GM19467 (cell line): Measurements from ENCODE around the gene AKAP14.
"Not testable (repeated sequence)": the region's sequence is repeated elsewhere in the genome, so short reads cannot be mapped to it uniquely, and the experiment has no call there.

ENCODE experiments used
- ATAC-seq: cut with Tn5 transposase; IDR thresholded peaks from one replicate; pipeline ENCODE4 v1.9.1; 2021; ENCODE audit warnings: mild to moderate bottlenecking, moderate library complexity; ENCODE audit not compliant: unreplicated experiment

The AKAP14 gene

DNA sequence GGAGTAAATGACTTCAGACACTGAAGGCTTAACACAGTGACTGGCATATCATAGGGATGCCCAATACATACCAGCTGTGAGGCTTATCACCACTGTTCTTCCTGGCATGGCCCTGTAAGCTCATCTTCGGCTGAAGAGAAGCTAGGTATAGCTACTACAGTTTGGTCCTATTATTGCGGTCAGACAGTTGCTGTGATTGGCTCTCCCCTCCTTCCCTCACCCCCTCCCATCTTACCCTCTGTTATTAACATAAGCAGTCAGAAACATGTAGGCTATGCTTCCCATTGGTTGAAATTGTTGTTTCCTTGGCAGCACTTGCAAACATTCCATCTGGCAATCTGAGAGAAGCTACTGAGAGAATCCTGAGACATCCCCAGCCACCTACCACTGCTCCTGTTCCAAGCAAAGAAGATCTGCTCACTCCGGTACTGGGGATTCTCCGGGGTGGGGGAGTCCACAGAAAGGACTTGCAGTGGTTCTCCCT lies at the start of gene AKAP14:
Gene AKAP14, plus strand, starts transcription at position 51 of the 484 bp plus-strand sequence. CDS start 7,331 bp downstream, outside the sequence.
- no peak for ATAC-seq

DNA sequence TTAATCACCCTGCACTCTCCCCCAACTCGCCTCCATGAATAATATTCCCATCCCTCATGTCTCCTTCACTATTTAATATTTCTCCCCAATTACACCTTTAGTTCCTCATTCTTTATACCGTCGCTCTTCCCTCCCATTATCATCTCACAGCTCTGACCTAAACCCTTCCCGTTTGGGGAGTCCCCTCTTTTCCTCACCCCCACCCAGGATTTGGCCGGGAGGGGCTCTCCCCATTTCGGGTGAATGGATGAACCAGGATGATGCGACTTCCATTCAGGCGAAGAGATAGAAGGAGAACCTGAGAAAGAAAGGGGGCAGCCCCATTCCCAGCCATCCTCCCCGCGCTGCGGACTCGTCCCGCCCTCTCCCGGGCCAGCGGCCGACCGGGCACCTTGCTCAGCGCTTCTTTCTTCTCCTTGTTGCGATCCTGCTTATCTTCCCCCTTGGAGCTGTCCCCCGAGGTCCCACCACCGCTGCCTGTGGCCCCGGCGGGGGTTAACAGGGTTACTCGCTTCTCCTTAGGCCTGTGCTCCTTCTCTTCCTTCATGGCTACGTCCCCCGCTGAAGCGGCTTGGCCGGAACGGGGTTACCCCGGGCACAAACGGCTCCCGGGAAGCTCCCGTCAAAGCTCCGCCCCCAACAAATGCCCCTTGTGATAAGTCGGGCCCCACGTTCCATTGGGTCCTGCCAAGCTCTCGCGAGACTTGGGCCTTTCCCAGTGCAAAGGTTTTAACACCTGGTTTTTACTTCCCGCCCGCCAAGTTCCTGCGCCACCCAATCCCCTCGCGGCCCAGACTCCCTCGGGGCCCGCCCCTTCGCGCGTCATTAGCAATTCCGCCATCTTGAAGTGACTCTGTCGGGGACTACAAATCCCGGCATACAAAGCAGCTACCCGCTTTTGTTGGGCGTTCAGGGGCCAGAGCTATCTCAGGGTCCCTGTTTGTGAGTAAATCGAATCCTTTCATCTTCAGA lies 43.0 kb upstream of the AKAP14 start, which contains the start of gene UPF3B:
Gene UPF3B, minus strand, starts transcription at position 582 of the 972 bp plus-strand sequence. Its CDS starts 35 bp downstream, at position 547.
- peak; percentile 90 for ATAC-seq

DNA sequence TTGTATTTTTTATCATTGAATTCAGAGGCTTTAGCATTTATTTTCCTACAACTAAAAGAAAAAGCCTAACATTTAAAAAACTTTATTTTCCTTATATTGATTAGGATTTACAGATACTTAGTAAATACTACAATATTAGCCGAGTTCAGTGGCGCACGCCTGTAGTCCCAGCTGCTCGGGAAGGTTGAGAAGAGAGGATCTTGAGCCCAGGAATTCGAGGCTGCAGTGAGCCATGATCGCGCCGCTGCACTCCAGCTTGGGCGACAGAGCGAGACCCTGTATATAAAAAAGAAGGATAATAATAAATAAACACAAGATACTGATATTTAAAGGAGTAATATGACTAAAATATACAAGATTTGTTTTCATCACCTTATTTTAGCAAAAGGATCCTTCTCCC lies 42.2 kb upstream of the AKAP14 start:
- no peak for ATAC-seq

DNA sequence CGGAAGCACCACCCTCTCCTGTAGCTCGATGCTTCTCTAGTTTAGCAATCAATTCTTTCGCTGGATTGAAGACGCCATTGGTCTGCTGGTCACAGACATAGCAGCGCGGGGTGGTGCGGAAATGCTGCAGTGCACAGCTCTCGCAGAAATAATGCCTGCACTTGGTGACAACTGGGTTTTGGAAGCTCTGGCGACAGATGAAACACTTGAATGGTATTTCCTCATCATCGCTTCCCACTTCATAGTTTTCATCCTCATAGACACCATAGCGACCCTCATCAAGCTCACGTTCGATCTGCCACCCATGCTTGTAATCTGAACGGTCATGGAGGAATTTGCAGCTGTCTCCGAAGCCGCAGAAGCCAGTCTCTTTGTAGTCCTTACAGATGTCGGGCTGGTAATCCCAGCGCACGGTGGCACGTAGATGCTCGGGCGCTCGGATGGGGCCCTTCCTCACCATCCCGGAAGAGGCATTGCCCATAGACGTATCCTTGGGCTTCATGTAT lies 25.0 kb upstream of the AKAP14 start:
- no peak for ATAC-seq

DNA sequence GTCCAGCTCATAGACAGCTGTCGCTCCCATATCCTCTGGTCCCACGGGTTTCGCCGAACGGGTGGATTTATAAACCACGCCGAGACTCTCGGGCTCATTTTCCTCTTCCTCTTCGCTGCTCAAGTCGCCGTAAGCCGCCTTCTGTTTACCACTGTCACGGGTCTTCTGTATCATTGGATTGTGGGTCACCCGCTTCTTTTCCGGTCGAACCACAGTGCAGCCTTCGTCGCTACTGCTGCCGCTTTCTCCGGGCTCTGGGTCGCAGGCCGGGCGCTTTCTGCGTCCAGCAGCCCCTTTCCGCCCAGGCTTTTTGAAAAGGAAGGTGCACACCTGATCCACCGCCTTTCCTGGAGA lies 24.5 kb upstream of the AKAP14 start:
- peak; percentile 41 for ATAC-seq

DNA sequence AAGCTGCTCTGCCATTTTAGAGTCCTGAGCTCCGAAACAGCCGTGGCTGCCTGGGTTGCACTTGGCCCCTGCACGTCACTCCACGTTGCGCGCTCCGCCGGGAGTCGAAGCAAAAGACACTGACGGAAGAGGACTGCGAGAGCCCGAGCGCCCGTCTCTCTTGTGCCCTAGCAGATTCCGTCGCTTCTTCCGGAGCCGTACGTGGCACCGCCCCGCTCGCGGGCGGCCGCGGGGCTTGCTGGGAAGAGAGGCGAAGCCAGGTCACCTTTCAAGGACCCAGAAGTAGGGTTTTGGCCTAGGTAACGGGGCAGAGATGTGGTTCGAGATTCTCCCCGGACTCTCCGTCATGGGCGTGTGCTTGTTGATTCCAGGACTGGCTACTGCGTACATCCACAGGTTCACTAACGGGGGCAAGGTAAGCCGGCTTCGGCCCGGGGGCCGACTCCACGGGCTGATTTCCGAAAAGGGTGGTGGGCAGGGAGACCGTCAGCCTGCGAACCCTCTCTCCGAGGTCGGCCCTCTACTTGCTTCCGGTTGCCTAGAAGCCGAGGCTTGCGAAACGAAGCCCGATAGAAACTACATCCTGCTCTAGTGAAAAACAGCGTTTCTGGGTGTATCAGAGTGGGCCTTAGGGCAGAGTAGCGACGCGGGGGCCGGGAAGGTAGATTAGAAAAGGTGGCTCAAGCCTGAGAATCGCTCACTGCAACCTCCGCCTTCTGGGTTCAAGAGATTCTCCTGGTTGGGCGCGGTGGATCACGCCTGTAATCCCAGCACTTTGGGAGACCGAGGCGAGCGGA lies 23.9 kb upstream of the AKAP14 start, which contains the start of the genes NDUFA1 and RNF113A:
Gene NDUFA1, plus strand, starts transcription at position 234 of the 797 bp plus-strand sequence. Its CDS starts 80 bp downstream, at position 314.
Gene RNF113A, minus strand, starts transcription at position 135 of the 797 bp plus-strand sequence. Its CDS starts 120 bp downstream, at position 15.
- peak; percentile 87 for ATAC-seq

DNA sequence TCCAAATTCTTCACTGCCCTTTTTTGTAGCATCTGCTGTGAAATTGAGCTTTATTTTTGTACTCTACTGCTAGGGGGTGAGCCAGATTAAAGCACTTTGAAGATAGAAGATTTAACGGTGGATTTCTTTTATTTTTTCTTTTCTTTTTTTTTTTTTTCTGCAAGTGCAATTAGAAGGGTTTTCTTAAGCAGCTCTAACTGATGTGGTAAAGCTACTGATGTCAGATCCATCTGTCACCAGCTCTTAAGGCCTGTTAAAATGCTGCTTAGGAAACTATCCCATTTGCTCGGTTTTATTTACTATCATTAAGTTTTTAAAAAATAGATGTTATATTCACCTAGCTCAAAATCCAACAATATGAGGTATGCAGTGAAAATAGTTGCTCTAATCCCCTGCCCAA lies 17.0 kb upstream of the AKAP14 start:
- ATAC-seq, result no peak

DNA sequence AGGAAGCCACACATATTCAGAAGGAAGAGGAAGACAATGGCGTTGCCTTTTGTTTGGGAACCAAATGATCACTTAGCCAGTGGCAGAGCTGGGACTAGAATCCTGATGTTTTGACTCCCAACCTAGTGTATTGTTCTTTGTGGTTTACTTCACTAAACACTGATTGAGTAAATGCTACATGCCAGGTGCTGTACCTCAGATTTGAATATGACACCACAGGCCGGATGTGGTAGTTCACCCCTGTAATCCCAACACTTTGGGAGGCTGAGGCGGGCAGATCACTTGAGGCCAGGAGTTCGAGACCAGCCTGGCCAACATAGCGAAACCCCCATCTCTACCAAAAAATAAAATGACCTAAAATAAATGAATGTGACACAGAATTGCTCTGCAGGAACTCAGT lies 15.6 kb upstream of the AKAP14 start:
- no peak for ATAC-seq

DNA sequence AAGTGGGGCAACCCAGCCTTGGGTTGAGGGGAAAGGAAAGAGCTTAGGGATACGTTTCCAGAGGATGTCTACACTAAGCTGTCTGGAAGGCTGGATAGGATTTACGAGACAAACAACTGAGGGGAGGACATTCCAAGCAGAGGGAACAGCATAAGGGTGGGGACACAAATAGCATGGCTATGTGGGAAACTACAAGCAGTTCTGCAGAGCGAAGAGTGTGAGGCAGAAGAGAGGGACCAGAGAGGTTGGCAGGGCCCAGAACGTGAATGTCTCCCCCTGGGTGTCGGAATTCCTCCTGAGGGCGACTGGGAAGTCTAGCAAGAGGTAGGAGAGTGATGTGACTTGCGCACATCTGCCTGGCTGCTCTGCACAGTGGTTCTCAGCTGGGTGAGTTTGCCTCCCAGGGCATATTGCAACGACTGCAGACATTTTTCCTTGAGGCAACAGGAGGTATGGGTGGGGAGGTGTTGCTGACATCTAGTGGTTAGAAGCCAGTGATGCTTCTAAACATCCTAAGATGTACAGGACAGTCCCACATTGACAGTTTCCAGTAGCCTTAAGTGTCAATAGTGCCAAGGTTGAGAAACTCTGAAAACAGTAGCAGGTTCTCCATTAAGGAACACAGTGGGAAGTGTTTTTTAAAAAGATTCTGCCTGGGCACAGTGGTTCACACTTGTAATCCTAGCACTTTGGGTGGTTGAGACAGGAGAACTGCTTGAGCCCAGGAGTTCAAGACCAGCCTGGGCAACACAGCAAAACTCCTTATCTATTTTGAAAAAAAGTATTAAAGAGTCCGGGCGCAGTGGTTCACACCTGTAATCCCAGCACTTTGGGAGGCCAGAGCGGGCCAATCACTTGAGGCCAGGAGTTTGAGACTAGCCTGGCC lies 14.9 kb upstream of the AKAP14 start:
- no peak for ATAC-seq

DNA sequence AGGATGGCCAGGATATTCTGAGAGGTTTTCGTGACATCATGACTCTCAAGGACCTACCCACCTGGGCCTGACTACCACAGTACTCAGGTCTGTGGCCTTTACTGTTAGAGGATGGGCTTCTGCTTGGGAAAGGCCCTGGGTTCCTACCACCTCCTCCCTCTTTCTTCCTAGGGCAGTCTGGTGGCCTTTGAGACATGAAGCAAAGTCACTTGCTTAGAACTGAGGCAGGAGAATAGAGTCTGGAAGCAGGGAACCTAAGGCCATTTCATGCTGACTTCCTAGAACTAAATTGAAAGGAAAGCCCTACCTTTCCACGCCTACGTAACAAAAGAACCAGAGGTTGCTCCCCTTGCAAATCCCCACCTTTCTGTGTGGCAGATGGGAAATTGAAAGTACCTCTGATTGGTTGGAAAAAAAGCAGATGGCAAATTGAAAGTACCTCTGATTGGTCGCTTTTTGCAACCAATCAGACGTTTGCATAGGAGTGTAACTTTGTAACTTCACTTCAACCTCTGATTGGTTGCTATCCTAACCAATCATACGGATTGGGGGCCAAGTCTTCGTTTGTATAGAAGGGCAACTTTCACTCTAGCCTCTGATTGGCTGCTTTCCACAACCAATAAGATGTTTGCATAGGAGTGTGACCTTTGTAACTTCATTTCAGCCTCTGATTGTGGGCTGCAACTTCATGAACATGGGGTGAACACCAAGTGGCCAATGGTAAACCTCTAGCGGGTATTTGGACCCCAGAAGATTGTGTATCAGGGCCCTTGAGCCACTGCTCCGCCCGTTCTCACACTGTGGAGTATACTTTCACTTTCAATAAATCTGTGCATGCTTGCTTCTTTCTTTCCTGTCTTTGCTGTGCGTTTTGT lies 9.9 kb upstream of the AKAP14 start:
- ATAC-seq, result no peak

DNA sequence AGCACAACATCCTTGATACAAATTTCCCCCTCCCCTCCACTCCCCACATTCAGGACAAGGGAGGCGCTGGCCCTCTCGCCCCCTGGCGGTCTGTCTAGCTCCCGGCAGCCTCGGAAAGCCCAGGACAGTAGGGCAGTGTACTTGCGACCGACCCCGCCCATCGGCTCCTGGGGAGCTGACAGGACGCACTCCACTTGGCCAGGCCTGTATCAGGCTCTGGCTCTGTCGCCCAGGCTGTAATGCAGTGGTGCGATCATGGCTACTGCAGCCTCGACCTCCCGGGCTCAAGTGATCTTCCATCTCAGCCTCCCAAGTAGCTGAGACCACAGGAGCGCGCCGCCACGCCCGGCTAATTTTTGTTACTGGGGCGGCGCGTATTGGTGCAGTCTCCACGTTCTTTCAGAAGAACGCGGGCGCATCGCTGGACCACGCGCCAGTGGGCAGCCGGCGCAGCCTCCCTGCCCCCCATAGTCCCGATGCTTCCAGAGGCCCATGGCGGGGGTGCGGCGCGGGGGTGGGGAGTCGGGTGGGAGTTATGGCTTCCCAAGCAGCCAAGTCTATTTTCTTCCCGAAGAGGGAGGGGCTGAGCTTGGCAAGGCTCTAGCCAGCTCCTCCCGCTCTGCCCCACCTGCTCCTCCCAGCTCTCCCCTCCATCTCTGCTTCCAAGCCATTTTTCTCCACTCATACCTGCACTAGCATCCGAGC lies 7.8 kb upstream of the AKAP14 start:
- no peak for ATAC-seq

DNA sequence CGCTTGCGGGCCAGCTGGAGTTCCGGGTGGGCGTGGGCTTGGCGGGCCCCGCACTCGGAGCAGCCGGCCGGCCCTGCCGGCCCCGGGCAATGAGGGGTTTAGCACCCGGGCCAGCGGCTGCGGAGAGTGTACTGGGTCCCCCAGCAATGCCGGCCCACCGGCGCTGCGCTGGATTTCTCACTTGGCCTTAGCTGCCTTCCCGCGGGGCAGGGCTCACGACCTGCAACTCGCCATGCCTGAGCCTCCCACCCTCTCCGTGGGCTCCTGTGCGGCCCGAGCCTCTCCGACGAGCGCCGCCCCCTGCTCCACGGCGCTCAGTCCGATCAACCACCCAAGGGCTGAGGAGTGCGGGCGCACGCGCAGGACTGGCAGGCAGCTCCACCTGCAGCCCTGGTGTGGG lies 5.1 kb upstream of the AKAP14 start:
- ATAC-seq, result not testable (repeated sequence)

DNA sequence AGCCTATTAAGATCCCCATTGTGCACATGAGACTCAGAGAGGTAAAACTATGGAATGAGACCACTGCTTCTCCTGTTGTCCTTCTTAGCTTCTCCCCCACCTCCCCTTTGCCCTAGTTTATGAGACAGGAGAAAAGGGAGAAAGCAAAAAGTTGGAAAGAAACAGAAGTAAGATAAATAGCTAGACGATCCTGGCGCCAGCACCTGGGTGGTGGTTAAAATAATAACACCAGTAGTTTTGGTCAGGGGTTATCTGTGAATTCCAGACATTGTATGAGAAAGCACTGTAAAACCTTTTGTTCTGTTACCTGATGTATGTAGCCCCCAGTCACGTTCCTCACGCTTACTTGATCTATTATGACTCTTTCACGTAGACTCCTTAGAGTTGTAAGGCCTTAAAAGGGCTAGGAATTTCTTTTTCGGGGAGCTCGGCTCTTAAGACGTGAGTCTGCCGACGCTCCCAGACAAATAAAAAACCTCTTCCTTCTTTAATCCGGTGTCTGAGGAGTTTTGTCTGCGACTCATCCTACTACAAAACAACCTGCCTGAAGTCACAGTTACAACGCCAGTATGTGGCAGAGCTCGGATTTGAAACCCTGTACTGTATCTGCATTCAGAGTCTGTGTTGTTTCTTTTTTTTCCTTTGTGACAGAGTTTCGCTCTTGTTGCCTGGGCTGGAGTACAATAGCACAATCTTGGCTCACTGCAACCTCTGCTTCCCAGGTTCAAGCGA lies 3.6 kb upstream of the AKAP14 start:
- not testable (repeated sequence) for ATAC-seq

DNA sequence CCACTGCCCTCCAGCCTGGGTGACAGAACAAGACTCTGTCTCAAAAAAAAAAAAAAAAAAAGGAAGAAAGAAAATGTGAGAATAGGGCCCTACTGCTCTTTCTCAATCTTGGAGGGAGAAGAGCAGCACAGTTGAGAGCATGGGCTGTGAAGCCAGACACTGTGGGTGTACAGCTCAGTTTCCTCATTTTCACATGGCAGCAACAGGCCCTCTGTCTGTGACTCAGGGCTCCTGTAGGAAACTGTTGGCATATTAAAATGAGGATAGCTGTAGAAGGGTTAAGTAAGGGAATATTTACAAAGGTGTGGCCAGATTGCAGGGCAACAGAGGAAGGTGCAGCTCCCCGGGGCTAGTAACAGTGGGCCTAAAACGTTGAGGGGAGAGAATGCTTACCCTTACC lies 3.4 kb downstream of the AKAP14 start:
- no peak for ATAC-seq

DNA sequence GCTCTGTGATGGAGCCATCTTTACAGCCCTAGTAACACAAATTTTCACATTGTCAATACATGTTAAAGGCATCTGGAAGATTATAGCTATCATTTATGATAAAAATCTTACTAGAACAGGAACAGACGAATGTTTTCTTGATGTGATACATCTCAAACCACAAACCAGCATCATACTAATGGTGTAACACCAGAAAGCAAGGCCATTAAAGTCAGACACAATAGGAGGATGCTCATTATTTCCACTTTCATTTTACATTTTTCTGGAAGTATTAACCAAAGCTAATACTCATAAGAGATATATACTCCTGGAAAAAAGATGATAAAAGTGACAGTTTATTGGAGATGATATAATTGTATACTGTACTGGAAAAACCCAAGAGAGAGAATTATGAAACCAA lies 5.3 kb downstream of the AKAP14 start:
- no peak for ATAC-seq

DNA sequence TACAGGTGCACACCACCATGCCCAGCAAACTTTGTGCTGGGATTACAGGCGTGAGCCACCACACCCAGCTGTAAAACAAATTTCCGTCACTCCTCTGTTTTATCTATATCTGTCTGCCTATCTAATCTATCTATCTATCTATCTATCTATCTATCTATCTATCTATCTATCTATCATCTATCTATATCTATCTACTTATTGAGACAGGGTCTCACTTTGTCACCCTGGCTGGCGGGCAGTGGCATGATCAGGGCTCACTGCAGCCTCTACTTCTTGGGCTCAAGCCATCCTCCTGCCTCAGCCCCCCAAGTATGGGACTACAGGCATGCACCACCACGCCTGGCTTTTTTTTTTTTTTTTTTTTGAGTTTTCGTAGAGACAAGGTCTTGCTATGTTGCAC lies 20.6 kb downstream of the AKAP14 start:
- no peak for ATAC-seq

DNA sequence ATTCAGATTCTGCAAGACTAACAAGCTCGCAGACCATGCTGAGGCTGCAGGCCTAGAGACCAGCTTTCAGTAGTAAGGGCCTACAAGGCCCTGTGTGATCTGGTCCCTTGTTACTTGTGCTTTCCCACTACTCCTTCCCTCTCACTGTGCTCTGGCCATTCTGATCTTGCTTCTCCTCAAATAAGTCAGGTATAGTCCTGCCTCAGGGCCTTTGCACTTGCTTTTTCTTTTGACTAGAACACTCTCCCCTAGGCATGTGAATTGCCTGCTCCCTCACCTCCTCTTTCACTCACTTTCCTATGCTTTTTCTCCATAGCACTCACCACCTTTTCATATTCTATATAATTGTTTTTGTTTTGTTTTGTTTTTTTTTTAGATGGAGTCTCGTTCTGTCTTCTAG lies 22.2 kb downstream of the AKAP14 start:
- no peak for ATAC-seq
